Activated CD4-positive, alpha-beta T cell treated with anti-CD3 and anti-CD28 coated beads for 24 hours (primary cell): ENCODE results near the gene GNS.

Experiments used
- DNase-seq, 2 donors: peaks; one replicate each; pipeline ENCODE4 v3.0.0-alpha.2; 2020; ENCODE audit warnings: low read depth in 2 of 2

GNS gene

GRCh38 chr12:64674367-64674922 lies 84.8 kb downstream of the GNS start:
- no peak for DNase-seq

GRCh38 chr12:64673490-64674169 lies 85.6 kb downstream of the GNS start:
- DNase-seq: no peak

GRCh38 chr12:64672925-64673409 lies 86.2 kb downstream of the GNS start:
- DNase-seq: no peak

GRCh38 chr12:64671681-64672080 lies 87.5 kb downstream of the GNS start:
- DNase-seq: no peak

GRCh38 chr12:64670919-64671639 lies 88.1 kb downstream of the GNS start:
- DNase-seq: no peak

DNA sequence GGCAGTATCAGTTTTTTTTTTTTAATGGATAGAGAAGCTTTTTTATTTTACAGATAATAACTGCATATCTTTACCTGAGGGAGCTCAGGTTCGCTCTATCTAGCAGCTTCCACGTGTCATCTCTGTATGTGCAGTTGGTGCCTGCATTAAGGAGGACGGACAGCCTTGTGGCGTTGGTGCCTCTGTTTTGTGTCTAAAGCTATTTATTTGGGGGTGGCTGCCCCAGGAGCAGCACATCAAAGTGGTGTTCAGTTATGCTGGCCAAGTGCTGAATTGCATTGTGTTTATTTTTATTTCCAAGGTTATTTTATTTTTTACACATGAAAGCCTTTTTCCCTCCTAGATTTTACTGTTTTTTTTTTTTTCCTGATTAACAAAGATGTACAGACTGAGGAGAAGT lies 89.2 kb downstream of the GNS start:
- DNase-seq: no peak

DNA sequence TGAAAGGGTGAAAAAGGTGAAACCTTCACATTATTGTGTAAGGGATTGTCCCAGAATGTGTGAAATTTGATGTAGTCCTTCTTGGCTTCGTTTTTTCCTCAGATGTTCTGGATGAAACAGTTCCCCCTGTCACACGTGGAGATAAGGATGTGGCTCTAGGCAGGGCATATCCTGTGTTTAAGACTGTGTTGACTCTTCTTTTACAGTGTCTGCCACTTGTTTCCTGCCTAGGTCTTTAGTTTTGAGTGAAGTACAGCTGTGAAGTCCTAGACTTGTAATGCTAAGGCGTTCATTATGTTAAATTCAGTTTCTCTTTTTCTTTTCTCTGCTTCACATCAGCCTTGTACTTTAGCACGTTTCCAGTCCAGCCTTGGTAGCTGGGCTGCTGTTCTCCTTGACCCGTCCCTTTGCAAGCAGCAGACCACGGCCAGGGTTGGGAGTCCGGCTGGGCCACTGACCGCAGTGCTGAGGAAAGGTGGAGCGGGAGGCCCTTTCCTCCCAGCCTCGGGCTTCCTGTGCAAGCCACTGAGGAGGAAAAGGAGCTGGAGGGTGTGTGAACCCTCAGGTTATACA lies 89.8 kb downstream of the GNS start:
- no peak for DNase-seq

- no peak for DNase-seq
Observed at GRCh38 chr12:64667793-64668192, 91.4 kb downstream of the GNS start.

- no peak for DNase-seq
Observed at GRCh38 chr12:64666054-64666914, 92.9 kb downstream of the GNS start.

GRCh38 chr12:64665514-64665913 lies 93.7 kb downstream of the GNS start:
- DNase-seq: no peak
